DMS 273 (cell line): ENCODE measurements around the gene TSPO.
A peak's percentile ranks its signal among the peaks of the same experiment; 100 is the strongest.

Experiments
- DNase-seq: peaks from one replicate; lab custom pipeline; 2025; ENCODE audit not compliant: unreplicated experiment; lab: John Stamatoyannopoulos, UW

Gene TSPO

DNA sequence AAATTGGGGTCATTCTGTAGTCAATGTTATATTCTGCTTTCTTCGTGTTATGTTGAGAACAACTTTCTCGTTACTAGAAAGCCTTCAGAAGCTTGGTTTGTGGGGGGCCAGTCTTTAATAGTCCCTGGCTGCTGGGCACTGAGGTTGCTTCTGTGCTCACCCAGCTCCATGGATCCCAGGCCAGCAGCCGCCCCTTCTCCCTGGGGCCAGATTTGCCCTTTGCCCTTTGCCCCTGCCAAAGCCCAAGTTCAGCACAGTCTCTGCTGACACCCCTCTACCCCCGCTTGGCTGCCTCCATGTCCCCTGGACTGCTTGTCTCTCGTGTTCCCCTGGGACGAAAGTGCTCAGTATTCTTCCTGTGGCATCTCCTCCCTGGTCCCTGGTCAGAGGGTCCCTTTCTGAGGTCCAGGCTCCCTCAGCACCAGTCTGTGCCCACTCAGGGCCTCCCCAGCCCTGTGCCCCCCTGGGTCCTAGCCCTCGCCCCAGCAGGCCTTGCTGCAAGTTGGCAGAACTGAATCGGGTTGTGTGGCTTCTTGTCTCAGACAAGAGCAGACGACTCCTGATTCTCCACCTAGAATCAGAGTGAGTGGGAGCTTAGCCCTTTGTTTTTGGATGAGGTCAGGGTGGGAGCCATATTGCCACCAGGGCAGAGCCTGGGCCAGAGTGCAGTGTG lies 6.7 kb downstream of the TSPO start:
- no peak for DNase-seq

DNA sequence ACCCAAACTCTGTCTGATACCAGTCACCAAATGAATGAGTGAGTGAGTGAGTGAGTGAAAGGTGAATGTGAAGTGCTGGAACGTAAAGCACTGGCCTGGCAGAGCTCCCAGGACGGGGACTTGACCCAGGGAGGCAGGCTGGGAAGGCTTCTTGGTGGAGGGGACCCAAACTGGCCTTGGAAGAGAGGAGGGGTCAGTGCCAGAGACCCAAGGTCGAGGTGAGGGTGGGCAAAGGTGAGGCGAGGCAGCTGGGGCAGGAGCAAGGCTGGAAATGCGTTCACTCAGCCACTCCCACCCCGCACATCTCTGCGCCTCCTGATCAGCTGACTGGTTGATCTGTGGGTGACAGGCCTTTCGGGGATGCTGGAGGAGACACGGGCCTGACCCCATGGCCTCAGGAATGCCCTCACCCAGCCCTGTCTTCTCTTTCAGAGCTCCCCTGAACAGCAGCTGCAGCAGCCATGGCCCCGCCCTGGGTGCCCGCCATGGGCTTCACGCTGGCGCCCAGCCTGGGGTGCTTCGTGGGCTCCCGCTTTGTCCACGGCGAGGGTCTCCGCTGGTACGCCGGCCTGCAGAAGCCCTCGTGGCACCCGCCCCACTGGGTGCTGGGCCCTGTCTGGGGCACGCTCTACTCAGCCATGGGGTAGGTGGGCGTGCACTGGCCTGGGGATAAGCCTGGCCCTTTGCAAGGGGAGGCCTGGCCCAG lies 7.6 kb downstream of the TSPO start:
- DNase-seq, result no peak

DNA sequence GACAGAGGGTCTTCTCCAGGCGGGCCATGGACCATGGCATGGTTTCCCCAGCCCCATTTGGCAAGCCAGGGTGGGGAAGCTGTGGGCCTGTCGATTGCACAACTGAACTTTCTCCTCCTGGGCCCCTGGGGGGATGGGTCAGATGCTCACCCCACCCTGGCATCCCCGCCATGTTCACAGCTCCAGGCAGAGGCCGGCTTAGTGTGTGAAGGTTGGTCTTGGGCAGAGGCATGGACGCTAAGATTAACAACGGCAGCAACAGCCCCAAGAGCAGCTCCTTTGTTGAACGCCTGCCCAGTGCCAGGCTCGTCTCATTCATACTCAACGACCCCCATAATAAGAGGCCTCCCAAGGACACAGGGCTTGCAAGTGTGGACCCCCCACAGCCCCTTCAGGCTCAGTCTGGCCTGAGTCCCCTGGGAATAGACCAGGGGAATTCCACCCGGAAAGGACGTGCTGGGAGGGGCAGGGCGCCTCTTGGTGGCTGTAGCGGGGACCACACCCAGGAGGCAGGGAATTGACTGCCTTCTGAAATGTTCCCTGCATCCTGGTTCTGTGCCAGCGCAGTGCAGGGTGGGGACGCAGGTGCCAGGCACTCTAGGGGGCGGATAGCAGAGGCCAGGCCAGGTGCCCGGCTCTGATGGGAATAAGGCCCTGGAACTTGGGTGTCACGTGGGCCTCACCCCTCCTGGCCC lies 8.3 kb downstream of the TSPO start:
- peak; percentile 42 for DNase-seq

DNA sequence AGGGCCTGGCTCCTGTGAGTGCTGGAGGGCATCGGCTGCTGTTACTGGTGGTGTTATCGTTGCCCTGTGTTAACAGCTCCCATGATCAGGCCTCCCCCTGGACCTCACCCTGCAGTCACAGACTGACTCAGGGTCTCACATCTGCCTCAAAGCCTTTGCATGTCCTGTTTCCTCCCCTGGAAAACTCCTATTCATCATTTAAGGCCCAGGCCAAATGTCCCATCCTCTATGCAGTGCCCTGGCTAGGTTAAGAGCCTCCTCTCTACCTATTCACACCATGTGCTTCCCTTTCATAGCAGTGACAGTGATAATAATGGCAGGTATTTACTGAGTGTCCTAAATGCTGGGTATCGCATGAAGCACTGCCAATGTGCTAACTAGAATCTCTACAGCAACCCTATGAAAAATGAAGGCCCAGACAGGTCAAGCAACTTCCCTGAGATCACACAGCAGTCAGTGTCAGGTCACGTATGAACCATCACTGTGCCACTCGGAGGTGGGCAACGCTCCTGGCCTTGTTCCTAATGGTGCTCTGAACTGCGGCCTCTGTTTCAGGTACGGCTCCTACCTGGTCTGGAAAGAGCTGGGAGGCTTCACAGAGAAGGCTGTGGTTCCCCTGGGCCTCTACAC lies 9.3 kb downstream of the TSPO start:
- no peak for DNase-seq

DNA sequence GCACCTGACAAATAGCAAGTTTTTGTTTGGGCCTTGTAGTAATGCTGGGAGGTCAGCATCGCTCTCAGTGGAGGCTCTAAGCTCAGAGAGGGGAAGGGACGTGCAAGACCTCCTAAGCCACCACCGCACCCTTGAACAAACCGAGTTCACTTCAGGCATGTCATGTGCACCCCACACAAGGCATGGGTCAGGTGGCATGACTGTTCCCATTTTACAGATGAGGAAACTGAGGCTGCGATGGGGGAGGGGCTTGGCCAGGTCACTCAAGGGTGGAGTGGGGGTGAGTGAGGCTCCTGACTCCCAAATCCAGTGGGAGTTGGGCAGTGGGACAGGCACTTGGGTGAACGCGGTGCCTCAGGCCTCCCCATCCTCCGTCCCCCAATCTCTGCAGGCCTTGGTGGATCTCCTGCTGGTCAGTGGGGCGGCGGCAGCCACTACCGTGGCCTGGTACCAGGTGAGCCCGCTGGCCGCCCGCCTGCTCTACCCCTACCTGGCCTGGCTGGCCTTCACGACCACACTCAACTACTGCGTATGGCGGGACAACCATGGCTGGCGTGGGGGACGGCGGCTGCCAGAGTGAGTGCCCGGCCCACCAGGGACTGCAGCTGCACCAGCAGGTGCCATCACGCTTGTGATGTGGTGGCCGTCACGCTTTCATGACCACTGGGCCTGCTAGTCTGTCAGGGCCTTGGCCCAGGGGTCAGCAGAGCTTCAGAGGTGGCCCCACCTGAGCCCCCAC lies 11.2 kb downstream of the TSPO start:
- no peak for DNase-seq

DNA sequence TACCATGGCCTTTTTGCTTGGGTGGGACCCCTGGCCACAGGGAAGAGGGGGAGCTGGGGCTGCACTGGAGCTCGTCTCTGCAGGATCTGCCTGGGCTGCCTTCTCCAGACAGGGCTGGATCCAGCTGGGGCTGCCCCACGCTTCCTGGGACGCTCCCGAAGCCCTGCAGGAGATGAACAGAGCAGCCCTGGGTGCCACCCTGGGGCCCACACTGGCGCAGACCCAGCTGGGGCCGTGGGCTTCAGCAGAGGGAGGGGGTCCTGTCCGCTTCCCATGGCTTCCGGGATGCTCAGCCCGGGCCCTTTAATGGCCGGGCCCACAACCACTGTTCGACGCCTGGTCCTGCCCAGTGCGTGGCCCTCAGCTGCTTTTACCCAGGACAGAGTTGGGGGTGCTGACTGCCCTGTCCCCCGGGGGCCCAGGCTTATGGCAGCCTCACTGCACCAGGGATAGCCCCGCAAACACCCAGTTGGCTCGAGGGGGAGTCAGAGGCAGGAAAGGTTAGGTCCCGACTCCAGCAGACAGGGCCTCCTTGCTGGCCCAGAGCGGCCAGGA lies 12.0 kb downstream of the TSPO start:
- DNase-seq, result no peak

DNA sequence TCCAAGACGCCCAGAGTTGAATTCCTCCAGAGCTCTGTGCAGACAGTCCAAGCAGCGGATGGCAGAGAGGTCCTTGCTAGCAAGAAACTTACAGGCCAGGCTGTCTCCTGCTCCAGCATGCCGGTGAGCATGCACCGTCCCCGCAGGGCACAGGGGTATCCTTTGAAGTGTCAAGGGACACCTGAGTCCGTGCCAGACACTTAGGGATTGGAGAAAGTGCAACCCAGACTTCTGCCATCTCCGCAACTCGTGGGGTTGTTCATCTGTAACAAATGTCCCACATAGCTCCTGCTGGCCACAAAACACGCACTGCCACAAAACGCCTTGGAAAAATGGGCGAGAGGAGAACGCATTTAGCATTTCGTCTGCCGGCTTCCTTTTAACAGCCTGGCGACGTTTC lies 13.3 kb downstream of the TSPO start:
- peak; percentile 50 for DNase-seq

DNA sequence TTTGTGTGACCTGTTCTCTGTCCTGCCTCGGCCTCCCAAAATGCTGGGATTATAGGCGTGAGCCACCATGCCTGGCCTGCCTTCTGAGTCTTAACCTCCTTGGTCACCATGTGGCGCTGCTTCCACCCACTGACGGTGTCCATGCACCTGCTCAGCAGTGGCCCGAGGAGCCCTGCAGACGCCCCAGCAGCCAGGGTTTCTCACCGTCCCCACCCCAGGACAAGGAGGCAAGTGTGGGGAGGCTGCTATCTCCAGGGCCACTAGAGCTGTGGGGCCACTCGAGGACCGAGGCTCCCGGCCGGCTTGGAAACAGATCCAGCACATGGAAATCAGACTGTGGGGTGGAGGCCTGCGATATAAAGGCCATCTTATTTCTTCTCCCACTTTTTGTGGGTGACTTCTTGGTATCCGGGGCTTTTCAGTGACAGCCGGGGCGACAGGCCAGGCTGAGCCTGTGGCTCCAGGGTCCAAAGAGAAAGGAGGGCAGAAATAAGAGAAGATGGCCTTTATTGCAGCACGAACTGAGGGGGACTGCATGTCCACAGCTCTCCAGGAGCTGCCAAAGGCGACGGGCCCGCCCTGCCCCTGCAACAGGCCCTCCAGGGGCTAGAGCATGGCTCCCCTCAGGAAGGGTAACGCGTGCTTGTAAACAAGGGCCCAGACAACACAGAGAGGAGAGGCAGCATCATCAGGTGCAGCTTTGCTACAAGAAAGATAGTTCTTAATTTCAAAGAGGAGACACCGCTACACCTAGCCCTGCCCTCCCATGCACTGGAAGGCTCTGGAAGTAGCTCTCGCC lies 15.0 kb downstream of the TSPO start:
- DNase-seq, result no peak

DNA sequence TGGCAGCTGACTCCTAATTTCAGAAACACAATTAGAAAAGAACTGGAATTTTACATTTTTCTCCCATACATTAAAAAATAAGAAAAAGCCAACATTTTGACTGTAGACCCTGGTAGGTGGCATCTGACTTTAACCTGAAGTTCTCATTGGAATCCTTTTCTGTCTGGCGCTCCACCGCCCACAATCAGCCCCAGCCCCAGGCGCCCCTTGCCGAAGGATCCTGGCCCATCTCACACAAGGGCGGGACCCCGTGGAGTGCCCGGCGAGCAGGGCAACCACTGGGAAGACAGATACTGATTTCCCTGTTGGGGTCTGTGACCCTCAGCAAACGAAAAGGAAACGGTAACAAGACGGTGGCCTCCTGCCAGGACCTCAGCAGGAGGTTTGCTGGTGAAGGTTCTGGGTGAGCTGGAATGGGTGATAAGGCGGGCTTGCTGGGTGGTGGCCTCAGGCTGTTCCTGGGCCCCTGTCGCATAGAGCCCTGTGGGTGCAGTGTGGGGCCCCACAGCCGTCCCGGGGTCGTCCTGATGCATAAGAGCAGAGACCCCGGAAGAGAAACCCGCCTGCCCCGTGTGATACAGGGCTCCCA lies 15.7 kb downstream of the TSPO start:
- no peak for DNase-seq

DNA sequence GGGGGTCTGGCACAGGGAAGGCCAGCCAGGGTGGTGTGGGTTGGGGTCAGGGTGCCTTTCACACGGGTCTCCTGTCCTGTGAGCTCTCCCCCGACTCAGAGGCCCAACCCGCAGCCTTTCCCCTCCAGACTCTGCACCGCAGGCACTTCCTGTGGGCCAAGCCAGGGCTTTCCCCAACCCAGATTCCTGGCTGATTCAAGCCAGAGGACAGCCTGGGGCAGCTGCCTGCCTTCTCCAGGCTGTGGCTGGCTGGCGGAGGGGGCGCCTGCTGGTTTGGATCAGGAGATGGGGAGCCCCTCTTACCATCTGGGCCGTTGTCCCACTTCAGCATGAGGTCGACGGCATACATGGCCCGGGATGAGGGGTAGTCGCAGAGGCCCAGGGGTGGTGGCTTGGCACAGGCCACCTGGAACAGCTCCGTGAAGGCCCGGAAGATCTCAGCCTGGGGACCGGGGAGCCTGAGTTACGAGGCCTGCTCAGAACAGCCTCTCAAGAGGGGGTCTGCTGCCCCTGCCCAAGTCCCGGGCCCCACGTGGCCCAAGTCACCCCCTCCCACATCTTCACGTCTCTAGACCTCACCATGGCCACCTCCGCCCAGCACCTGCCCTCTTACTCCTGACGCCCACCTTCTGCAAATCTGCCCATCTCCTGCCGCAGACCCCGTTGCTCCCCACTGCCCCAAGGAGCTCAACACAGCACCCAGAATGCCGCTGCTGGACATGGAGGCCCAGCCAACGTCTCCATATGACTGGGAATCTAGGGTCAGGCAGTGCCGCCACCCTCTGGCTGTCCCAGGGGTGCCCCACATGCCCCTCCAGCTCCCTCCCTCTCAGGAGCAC lies 17.3 kb downstream of the TSPO start:
- DNase-seq, result no peak

DNA sequence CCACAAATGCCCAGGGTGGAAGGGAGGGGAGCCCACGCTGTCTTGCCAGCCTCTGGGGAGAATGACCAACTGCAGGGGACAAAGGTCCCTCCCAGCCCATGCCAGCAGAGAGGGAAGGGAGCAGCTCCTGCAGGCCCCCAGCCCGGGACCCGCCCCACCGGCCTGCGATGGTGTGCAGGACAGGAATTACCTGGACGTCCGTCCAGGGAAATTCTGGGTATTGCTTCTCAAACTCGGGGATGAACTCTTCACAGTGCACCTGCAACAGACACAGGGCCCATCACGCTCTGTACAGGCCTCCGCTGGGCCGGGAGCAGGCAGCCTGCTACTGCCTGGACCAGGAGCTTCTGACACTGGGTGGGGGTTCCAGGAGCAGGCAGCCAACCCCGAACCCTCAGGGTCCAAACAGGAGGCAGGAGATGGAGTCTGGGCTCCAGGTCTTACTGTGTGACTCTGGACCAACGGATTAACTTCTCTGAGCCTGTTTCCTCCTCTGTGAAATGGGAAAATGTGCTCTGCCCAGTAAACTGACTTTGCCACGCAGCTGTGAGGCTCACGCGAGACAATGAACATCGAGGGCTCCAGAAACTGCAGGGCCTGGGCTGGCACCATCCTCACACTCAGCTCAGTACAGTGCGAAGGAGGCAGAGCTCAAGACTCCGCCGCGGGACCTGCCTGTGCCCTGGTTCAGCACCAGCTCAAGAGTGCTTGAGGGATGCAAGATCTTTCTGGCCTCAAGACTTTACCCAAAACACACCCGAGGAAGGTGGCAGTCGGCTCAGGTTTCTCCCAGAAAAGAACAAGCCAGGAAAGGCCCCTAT lies 18.2 kb downstream of the TSPO start:
- DNase-seq, result no peak

DNA sequence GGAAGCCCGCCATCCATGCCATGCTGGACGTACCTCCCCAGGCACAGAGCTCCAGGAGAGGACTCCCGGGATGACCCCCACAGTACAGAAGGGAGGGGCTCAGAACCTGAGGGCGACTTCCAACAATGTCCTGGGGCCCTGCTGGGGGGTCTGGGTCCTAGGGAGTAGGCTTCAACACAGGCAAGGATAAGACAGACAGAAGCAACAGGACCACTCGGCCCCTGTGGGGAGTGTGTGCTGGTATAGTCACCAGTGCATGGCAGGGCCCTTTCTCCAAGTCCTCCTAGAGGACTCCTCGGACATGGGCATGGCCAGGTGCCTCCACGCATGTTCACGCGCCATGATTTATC lies 18.7 kb downstream of the TSPO start:
- DNase-seq, result no peak

DNA sequence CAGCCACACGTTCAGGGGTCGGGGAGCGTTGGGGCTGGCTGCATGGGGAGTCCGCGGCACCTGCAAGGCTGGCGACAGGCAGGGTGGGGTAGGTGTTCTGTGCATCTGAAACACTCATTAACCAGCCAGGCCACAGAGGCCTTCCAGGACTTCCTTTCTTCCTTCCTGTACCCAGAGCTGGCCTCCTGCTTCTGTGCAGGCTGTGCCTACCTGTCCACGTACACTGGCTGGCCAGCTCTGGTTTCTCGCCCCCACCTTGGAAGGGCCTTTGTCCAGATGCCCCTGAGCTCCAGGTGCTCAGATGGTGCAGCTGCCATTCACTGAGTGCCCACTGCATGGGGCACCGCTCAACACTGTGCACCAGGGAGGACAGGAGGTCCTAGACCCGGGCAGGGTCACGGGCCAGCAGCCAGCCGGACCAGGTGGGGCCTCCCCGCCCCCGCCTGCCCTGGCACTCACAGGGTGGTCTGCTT lies 19.7 kb downstream of the TSPO start:
- no peak for DNase-seq

DNA sequence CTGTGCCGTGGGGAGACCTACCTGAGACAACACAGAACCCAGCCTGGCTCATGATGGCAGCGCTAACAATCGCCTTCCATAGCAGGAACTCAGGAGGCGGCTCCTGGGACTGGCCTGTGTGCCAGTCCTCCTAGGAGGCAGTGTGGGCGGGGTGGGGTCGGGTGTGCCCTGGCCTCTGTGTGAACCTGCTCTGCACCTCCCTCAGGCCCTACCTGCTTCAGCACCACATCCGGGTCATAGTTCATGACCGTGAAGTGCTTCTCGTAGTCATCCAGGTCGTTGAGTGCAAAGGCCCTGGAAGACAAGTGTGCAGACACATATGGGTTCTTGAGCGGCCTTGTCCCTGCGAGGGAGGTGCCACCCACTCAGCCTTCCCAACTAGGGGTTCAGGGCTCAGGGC lies 20.2 kb downstream of the TSPO start:
- no peak for DNase-seq

DNA sequence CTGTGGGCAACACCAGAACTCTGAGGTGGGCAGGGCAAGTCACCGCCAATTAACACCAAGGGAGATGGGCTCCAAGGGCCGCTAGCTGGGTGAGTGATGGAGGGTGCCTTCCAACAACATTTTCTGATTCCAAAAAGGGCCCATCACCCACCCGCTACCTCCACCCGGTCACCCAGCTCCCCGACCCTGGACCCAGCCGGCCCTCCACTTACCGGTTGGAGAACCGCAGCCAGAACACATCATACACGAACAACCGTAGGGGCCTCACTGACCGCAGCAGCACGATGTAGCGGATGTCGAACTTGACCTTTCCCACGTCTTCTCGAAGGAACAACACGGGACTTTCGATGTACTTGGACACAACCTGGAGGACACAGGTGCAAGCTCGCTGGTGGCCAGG lies 20.8 kb downstream of the TSPO start:
- DNase-seq, result no peak

DNA sequence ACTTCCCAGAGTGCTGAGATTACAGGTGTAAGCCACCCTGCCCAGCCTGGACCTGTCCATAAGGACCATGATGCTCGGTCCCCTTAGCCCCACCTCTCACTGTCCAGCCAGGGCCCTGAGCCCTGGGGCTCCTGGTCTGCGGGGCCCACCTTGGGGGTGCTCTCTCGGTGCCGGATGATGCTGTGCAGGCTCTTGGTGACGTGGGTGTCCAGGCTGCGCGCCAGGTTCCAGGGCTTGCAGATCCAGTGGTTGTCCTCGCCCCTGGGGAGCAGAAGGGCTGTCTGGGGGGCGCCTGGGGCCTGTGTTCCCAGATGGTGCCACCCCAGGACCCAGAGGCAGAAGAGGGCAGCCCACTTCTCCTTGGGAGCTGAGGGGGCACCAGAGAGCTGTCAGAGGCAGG lies 22.2 kb downstream of the TSPO start:
- DNase-seq, result no peak

DNA sequence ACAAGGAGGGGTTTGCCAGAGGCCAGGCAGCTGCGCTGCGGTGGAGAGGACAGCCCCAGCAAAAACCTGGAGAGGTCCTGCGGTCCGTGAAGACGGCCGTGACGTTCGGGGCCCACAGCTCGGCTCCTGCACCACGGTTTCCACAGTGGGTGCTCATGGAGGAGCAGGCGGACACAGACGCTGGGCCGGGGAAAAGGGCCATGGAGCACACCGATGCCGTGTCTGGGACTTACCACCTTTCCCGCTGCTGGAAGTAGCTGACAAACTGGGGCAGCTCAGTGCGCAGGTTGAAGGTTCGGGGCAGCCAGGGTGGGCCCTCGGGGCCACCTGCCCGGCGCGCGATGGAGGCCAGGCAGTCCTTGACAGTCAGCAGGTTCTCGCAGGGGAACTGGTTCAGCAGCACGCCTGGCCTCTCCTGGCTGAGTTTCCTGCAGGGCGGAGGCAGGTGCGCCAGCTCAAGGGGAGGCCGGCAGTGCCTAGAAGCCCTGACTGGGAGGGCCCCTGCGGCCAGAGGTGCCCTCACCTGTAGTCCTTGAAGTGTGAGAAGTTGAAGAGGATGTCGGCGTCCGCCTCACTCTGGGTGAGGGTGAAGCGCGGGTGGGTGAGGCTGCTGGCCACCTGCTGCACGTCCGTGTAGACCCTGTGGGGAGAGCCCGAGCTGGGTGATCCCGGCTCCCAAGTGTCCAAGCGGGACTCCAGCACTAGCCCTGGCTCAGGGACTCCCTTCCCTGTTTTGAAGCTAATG lies 22.8 kb downstream of the TSPO start:
- no peak for DNase-seq
